ENCODE results near the gene MAZ.
"Not testable (repeated sequence)": the region's sequence is repeated elsewhere in the genome, so short reads cannot be mapped to it uniquely, and the experiment has no call there.

The MAZ gene

GRCh38 chr16:29825145-29826044, 19.1 kb downstream of the MAZ start:
- peak; percentile 82 for DNase-seq

GRCh38 chr16:29826342-29826695, 20.0 kb downstream of the MAZ start:
- DNase-seq = no peak

DNA sequence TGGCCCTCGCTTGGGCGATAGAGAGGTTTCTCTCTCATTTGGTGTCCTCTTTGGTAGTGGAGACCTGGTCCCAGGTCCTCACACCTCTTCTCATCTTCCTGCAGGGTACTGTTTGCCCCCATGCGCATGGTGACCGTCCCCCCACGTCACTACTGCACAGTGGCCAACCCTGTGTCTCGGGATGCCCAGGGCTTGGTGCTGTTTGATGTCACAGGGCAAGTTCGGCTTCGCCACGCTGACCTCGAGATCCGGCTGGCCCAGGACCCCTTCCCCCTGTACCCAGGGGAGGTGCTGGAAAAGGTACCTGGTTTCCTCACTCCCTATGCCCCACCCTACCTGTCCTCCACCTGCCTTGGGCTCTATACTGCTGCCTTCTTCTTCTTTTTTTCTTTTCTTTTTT, 24.4 kb downstream of the MAZ start:
- DNase-seq = no peak

DNA sequence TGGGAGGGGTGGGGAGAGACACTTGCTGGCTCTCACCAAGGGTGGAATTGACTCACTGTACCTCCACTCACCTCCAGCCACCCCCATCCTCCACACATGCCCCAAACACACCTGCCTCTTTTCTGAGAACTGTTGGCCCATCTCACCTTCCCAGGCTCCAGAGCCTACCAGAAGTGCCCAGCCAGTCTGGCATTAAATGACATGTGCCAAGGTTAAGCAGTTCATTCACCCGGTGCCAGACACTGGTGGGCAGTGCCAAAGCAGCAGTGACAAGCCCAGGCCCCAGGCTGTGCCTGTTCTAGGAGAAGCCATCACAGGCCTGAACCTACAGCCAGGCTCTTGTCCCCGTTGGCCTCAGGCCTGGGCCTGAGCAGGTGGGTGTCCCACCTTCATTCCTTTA, 25.2 kb downstream of the MAZ start:
- DNase-seq = no peak

GRCh38 chr16:29833219-29833618, 26.9 kb downstream of the MAZ start:
- DNase-seq = not testable (repeated sequence)

GRCh38 chr16:29834079-29834478, 27.8 kb downstream of the MAZ start:
- no peak for DNase-seq

- no peak for DNase-seq
These were observed 29.6 kb downstream of the MAZ start for GRCh38 chr16:29835926-29836325.

DNA sequence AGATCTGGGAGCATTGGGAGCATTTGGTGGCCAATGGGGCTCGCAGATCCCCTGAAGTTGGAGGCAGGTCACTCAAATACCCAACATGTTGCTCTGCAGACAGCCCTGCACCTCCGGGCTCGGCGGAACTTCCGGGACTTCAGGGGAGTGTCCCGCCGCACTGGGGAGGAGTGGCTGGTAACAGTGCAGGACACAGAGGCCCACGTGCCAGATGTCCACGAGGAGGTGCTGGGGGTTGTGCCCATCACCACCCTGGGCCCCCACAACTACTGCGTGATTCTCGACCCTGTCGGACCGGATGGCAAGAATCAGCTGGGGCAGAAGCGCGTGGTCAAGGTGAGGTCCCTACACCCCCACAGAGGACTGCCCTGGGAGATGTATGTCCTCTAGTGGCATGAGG, 30.3 kb downstream of the MAZ start:
- no peak for DNase-seq

- no peak for DNase-seq
These were observed 31.5 kb downstream of the MAZ start for GRCh38 chr16:29837841-29838240.

- no peak for DNase-seq
These were observed 33.5 kb downstream of the MAZ start for GRCh38 chr16:29839822-29840221.

- no peak for DNase-seq
These were observed 33.9 kb downstream of the MAZ start for GRCh38 chr16:29840240-29840639.

- no peak for DNase-seq
These were observed 35.3 kb downstream of the MAZ start for GRCh38 chr16:29841631-29842030.

DNA sequence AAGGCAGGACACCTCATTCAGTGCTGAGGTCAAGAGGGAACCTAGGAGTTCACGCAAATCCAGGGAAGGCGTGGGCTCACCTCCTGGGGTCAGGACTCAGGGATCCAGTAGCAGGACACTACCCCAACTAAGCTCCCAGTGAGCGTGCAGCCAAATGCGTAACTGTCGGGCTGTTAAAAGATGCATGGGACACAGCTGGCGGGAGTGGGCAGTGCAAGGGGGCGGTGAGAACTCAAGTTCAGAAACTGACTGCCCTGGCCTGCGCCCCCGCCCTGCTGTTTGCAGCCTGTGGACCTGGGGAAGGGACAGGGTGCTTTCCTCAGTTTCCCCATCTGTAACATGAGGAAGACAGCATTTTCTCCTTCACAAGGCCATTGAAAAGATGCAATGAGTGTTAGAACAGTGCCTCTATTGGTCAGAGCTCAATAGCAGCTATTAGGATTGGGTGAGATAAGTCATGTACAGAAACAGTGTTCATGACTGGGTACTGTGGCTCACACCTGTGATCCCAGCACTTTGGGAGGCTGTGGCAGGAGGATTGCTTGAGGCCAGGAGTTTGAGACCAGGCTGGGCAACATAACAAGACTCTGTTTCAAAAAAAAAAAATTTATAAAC, 36.5 kb downstream of the MAZ start:
- no peak for DNase-seq

GRCh38 chr16:29843931-29844330, 37.6 kb downstream of the MAZ start:
- no peak for DNase-seq

- no peak for DNase-seq
These were observed 38.4 kb downstream of the MAZ start for GRCh38 chr16:29844575-29845331.

- DNase-seq = no peak
These were observed 39.3 kb downstream of the MAZ start for GRCh38 chr16:29845656-29846055.

DNA sequence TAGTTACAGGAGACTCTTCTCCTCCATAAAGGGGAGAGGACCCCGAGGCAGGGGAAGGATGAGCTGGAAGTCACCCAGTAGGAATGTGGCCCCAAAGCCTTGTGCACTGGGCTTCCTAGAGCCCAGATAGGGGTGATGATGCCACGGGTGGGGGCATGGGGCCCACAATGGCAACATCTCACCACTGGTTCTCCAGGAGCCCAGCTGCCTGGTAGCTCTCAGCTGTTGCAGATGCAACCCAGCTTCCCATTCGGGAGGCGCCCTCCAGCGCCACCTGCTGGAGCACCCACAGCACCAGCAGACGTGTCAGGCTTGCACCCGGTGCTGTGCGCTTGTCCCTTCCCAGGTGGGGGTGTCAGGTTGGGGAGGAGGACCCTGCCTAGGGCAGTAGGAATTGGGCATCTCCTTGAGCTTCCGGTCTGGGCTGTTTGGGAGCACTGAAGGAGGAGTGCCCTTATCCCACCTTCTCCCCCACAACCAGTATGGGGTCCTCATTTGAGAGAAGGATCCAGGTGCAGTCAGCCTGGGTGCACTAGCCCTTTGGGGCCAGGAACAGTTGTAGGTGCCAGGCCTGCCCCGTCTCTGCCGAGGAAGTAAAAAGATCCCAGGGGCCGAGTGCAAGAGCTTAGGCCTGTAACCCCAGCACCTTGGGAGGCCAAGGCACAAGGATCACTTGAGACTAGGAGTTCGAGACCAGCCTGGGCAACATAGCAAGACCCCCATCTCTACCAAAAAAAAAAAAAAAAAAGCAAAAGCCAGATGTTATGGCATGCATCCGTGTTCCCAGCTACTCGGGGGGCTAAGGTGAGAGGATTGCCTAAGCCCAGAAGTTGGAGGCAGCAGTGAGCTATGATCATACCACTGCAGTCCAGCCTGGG, 42.3 kb downstream of the MAZ start:
- DNase-seq = peak; percentile 92

DNA sequence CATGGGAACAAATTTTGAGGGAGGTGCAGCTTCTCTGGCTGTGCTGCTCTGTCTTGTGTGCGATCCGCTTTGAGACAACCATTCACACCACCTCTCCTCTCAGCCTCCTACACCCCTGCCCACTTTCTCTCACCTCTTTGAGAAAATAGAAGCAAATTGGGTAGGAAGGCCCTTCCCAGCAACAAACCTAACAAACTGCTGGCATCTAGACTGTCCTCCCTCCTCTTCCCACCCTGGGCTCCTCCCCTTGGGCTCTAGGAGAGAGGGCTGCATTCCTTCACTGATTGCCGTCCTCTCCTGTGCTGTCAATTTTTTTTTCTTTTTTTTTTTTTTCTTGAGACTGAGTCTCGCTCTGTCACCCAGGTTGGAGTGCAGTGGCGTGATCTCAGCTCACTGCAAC, 43.2 kb downstream of the MAZ start:
- DNase-seq = no peak

DNA sequence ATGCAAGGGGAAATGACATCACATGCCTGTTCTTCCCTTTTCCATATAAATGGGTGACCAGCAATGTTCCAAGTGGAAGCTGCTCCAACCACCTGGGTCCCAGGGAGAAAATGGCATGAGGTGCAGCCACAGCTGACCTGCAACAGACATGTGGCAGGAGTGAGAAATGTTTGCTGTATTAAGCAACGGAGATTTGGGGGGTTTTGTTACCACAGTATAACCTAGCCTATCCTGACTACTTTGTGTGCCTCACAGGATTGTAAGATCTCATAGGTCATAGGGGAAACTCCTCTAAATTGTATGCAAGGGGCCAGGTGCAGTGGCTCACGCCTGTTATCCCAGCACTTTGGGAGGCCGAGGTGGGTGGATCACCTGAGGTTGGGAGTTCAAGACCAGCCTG, 44.7 kb downstream of the MAZ start:
- no peak for DNase-seq

GRCh38 chr16:29852654-29853053, 46.3 kb downstream of the MAZ start:
- no peak for DNase-seq

DNA sequence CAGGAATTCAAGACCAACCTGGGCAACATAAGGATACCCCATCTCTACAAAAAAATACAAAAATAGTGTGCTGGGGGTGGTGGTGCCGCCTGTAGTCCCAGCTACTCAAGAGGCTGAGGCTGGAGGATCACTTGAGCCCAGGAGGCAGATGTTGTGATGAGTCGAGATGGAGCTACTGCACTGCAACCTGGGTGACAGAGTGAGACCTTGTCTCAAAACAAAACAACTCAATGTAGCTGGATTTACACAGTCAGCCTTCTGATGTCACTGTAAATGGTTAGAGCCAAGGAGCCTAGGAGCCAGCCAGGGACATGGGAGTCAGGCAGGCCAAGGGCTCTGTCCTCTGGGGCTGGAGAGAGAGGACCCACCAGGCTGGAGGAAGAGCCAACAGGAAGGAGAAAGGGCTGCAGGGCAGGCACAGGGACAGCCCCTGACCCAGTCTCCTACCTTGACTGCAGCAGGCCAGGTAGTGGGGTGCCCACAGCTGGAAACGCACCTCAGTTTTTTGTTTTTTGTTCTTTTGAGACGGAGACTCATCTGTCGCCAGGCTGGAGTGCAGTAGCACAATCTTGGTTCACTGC, 48.3 kb downstream of the MAZ start:
- no peak for DNase-seq

DNA sequence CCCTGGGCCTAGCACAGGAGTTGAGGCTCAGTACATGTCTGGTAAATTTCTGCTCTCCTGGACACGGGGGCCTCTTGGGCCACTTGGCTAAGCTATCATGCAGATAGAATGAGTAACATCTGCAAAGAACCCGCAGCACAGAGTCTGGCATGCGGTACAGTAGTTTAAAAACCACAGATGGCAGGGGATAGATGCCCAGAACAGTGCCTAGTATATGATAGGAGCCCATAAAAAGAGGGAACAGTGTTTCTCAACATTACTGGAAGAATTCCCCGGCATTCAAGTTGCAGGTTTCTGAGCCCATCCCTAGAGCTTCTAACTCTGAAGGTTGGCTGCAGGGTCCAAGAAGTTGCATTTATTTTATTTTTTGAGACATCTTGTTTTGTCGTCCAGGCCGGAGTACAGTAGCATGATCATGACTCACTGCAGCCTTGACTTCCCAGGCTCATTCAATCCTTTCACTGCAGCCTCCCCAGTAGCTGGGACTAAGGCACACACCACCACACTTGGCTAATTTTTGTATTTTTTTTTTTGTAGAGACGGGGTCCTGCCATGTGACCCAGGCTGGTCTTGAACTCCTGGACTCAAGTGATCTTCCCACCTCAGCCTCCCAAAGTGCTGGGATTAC, 50.9 kb downstream of the MAZ start:
- DNase-seq = no peak

Data from activated CD8-positive, alpha-beta memory T cell treated with anti-CD3 and anti-CD28 coated beads for 24 hours (primary cell).